Activated CD4-positive, CD25-positive, alpha-beta regulatory T cell treated with anti-CD3 and anti-CD28 coated beads, Interleukin-2, amount 50 U/mL, for 16 hours (primary cell): Measurements from ENCODE around the gene PRSS53.

ENCODE experiments used
- DNase-seq: peaks from one replicate; pipeline ENCODE4 v3.0.0-alpha.2; 2020; ENCODE audit warnings: low read depth, low spot score

PRSS53 gene

GRCh38 chr16:31079342-31079944 is 9.3 kb downstream of the PRSS53 start:
- DNase-seq = no peak

- DNase-seq = no peak
Measured at GRCh38 chr16:31078597-31079341, 10.0 kb downstream of the PRSS53 start.

GRCh38 chr16:31077592-31078396 is 10.9 kb downstream of the PRSS53 start:
- no peak for DNase-seq

DNA sequence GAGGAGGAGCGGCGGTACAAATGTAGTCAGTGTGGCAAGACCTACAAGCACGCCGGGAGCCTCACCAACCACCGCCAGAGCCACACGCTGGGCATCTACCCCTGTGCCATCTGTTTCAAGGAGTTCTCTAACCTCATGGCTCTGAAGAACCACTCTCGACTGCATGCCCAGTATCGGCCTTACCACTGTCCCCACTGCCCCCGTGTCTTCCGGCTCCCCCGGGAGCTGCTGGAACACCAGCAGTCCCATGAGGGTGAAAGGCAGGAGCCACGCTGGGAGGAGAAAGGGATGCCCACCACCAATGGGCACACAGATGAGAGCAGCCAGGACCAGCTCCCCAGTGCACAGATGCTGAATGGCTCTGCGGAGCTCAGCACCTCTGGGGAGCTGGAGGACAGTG is 11.7 kb downstream of the PRSS53 start:
- no peak for DNase-seq

DNA sequence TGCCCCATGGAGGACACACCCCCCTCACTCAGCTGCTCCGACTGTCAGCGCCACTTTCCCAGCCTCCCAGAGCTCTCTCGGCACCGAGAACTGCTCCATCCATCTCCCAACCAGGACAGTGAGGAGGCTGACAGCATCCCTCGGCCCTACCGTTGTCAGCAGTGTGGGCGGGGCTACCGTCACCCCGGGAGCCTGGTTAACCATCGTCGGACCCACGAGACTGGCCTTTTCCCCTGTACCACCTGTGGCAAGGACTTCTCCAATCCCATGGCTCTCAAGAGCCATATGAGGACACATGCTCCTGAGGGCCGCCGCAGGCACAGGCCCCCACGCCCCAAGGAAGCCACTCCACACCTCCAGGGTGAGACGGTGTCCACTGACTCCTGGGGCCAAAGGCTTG is 12.4 kb downstream of the PRSS53 start:
- no peak for DNase-seq

DNA sequence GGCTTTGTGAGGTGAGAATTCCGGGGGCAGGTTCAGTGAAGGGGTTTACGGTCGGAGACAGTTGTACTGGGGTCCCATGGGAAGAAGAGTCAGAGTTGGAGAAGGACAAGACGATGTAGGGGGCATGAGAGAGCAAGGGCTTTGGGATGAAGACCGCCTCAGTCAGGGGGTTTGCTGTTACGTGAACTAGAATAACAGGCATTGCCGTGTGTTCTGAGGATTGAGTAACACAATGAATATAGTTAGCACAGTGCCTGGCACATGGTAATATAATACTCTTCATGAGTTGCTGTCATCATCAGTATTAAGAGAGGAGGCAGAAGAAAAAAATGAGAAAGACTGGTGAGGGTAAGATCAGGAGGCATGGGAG is 13.9 kb downstream of the PRSS53 start:
- no peak for DNase-seq

- DNase-seq = peak; percentile 96
Measured at GRCh38 chr16:31073970-31074813, 14.6 kb downstream of the PRSS53 start, which contains the start of the genes ZNF646 and ZNF668. TSS of gene ZNF646 (plus strand) at chr16:31074422. CDS start at chr16:31076325, 1,903 bp downstream. TSS of gene ZNF668 (minus strand) at chr16:31074240. CDS start at chr16:31064459, 9,781 bp downstream.

DNA sequence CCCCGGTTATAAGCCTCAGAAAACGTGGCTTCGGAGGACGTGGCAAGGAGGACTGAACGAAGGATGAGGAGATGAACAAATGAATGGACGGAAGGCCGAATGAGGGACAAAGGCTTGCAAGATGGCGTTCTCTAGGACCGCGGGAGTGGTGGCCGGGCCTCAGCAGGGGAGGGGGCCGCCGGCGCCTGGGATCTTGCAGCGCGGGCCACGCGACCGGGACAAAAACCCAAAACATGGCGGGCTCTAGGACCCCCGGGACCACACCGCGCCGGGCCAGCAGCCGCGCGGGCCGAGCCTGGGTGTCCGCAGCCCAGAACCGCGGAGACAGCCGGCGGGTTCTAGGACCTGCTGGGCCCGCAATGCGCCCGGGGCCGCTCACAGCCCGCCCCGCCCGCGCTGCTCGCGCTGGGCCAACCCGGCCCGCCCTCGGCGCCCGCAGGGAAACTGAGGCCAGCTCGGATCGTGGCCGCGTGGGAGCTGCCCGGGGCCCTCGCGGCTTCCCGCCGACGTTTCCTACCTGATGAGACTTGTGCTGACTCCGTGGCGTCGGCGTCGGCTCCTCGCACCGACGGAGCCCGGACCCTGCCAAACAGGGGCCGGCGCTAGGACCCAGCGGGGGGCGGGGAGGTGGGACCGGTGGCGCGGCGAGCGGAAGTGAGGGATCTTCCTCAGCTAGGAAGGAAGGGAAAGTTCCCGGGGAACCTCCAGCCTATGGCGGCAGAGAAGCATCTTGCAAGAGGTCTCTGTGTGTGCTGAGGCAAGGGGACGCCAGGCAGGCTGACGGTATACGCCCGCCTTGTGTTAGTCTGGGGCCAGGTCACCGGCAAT is 15.4 kb downstream of the PRSS53 start:
- peak; percentile 79 for DNase-seq

DNA sequence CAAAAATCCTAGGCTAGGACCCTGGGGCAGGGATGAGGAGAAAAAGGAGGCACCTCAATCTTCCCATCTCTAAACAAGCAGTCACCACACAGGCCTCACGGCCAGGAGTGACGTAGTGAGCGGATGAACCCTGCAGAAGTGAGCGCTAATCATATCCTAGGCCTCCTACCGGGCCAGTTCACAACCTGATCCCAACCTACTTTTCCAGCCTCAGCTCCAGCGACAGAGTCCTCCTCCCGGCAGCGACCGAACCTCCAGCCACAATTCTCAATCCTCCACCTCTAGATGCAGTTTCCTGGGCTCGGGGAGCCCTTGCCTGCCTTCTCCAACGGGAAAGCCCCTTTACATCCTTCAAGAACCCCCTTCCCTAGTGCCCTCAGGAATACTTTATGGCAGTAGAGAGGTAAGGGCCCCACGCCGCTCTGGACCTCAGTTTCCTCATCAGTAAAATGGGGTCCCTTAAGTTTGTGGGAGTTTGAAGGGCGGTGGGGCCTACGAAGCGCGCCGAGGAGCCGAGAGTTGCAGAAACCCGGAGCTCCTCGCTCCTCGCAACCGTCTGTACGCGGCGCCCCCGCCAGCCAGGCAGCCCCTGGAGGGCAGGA is 16.1 kb downstream of the PRSS53 start:
- DNase-seq = no peak

- DNase-seq = no peak
Measured at GRCh38 chr16:31071861-31072260, 16.9 kb downstream of the PRSS53 start.

DNA sequence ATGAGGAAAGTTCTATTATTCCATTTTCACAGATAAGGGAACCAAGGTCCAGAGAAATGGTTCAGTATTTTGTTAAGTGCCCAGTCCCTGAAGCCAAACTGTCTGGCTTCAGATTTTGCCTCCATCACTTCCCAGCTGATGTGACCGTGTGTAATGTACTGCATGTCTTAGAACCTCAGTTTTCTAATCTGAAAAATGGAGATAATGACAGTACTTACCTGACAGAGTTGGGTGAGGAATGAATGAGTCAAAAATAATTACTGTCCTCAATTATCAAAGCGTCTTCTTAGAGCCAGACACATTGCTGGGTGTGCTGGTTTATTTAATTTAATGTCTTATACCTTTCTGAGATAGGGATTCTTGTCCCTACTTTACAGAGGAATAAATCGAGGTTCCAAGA is 21.4 kb downstream of the PRSS53 start:
- DNase-seq = no peak

DNA sequence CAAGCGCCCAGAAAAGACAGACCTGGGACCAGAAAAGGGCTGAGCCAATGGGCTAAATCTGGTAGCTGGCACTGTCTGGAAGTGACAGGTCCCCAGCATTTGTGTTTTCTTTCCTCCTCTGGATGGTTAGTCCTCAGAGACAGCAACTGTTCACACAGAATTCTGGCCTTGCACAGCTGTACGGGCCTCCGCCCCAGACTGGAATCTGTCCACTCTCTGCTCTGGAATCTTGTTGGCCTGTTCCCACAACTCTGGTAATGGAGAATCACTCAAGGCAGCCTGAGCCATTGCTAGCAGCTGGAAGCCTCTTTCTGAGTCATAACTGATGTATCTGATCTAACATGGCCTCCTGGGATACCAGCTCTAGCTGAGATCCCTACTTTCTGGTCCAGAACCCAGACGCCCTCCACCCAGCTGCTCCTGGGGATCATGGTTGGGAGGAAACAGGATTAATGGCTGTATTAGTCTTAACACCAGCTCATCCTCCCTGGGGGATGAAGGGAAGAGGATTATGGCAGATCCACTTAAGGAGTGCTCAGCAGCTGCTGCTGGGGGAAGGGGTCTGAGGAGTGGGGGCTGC is 23.8 kb downstream of the PRSS53 start:
- no peak for DNase-seq

DNA sequence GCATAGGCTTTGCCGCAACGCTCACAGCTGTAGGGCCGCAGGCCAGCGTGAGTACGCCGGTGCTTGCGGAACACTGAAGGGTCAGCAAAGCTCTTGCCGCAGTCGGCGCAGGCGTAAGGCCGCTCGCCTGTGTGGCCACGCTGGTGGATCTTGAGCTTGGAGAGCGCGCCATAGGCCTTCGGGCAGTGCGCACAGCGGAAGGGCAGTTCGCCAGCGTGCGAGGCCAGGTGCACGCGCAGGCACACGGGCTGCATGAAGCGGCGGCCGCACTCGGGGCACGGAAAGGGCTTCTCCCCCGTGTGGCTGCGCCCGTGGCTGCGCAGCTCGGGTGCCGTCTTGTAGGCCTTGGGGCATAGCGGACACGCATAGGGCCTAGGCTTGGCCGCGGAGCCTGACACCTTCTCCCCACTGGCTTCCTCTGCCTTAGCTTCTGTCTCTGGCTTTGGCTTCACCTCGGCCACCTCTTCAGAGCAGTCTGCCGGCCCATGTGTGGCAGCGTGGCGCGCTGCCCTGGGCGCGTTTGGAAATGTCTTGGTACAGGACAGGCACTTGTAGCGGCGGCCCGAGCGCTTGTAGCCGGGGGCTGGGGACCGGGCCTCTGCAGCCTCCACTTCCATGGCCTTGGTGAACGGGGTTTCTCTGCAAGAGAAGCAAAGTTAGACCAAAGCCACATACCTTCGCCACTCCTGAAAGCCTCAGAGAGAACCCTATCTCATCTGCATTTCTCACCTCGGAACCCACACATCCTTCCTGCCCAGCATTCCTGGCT is 24.7 kb downstream of the PRSS53 start:
- DNase-seq = no peak

GRCh38 chr16:31063495-31063842 is 25.3 kb downstream of the PRSS53 start:
- no peak for DNase-seq

DNA sequence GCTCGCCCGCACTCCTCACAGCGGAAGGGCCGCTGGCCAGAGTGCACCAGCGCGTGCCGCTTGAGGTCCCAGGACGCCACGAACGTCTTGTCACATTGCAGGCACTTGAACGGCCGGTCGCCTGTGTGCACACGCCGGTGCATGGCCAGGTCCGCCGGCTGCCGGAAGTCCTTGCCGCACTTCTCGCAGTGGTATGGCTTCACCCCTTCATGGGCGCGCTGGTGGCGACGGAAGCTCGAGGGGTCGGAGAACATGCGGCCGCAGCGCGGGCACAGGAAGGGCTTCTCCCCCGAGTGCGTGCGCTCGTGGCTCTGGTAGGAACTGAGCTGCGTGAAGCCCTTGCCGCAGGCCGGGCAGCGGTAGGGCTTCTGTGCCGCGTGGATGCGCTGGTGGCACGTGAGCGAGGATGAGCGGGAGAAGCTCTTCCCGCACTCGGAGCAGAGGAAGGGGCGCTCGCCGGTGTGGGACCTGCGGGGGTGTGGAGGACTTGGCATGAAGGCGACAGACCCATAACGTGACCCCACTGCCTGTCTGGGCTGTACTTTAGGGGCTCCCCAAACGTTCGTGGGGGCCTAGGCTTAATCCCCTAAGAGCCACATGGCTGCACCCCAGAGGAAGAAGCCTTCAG is 26.8 kb downstream of the PRSS53 start:
- DNase-seq = no peak

DNA sequence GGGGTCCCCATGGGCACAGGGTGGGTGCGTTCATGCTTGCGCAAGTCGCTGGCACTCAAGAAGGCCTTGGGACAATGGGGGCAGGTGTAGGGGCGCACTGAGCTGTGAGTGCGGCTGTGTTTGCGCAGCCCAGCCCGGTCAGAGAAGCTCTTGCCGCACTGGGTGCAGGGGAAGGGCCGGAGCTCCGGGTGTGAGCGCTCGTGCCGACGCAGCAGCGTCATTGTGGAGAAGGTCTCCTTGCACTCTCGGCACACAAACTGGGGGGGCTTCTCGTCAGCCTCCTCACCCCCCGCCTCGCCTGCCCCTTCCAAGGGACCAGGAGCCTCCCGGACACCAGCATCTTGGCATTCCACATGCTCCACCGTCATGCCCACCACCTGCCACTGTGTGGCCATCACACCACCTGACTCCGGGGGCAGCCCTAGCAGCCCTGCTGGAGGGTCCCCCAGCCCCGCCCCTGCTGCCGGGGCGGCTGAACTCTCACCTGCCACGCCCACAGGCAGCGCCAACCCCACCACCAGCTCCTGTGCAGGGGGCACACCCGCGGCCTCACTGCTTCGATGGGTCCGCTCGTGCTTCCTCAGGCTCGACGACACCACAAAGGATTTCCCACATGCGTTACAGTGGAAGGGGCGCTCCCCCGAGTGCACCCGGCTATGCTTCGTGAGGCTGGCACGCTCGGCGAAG is 27.5 kb downstream of the PRSS53 start:
- no peak for DNase-seq

DNA sequence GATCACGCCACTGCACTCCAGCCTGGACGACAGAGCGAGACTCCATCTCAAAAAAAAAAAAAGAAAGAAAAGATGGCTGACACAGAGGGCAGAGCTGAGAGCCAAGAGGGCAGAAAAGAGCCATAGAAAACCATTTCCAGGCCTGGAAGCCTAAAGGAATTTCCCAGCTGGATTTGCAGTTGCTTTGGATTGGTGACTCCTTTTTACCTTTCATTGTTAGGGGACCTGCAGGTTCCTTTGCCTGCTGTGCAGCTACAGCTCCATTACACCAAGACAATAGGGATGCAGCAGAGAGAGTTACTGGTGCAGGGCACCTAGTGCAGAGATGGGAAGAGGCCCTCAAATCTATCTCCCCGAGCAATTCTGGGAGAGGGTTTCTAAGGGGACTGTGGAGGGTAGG is 33.1 kb downstream of the PRSS53 start:
- DNase-seq = no peak

- DNase-seq = no peak
Measured at GRCh38 chr16:31052114-31052513, 36.6 kb downstream of the PRSS53 start.
